BLaER1 (cell line): ENCODE data around the gene NUDT2.
"Not testable (repeated sequence)": the region's sequence is repeated elsewhere in the genome, so short reads cannot be mapped to it uniquely, and the experiment has no call there.

Experiments used
- H3K27ac ChIP-seq: shearing (Covaris generic); formaldehyde crosslinking; 2 replicates; pipeline ENCODE4 v1.8.1; 2022
- H3K27me3 ChIP-seq: shearing (Covaris generic); formaldehyde crosslinking; 2 replicates; pipeline ENCODE4 v1.8.1; 2022
- H3K36me3 ChIP-seq: shearing (Covaris generic); formaldehyde crosslinking; 2 replicates; pipeline ENCODE4 v1.8.1; 2022
- H3K4me1 ChIP-seq: shearing (Covaris generic); formaldehyde crosslinking; 2 replicates; pipeline ENCODE4 v1.8.1; 2022
- H3K4me2 ChIP-seq: shearing (Covaris generic); formaldehyde crosslinking; 2 replicates; pipeline ENCODE4 v1.8.1; 2022
- H3K4me3 ChIP-seq: shearing (Covaris generic); formaldehyde crosslinking; 2 replicates; pipeline ENCODE4 v1.8.1; 2022
- H3K9ac ChIP-seq: shearing (Covaris generic); formaldehyde crosslinking; 2 replicates; pipeline ENCODE4 v1.8.1; 2022
- H3K9me3 ChIP-seq: shearing (Covaris generic); formaldehyde crosslinking; 2 replicates; pipeline ENCODE4 v1.8.1; 2022
- H4K20me1 ChIP-seq: shearing (Covaris generic); formaldehyde crosslinking; 2 replicates; pipeline ENCODE4 v1.8.1; 2022
- Cebpa-rat ChIP-seq: shearing (Covaris generic); IDR thresholded peaks from 2 replicates; pipeline ENCODE4 v1.8.1; 2022

NUDT2 gene

GRCh38 chr9:34346873-34347799 lies 17.8 kb downstream of the NUDT2 start:
- no peaks in the 10 kb centered on the region for H3K4me1 ChIP-seq

GRCh38 chr9:34347800-34348158 lies 18.4 kb downstream of the NUDT2 start:
- Histone ChIP-seq H3K27me3 (no peaks in the 10 kb centered on the region), H3K4me2 (no peak overlapping the region), H4K20me1 (no peaks in the 10 kb centered on the region), H3K4me1 (no peaks in the 10 kb centered on the region), H3K9me3 (no peaks in the 10 kb centered on the region), H3K9ac (no peak overlapping the region), H3K36me3 (peaks cover 20% of the 10 kb centered on the region), H3K4me3 (no peak overlapping the region), H3K27ac (no peak overlapping the region)
- no peak for TF ChIP-seq Cebpa-rat

More at GRCh38 chr9:34346873-34347799, 17.8 kb downstream of the NUDT2 start:
- no peak for TF ChIP-seq Cebpa-rat
- H3K27ac ChIP-seq = no peak overlapping the region
- H3K36me3 ChIP-seq = peaks cover 26% of the 10 kb centered on the region
- no peaks in the 10 kb centered on the region for H4K20me1 ChIP-seq
- no peak overlapping the region for H3K4me2 ChIP-seq
- no peaks in the 10 kb centered on the region for H3K9me3 ChIP-seq
- H3K4me3 ChIP-seq = no peak overlapping the region
- H3K27me3 ChIP-seq = no peaks in the 10 kb centered on the region
- H3K9ac ChIP-seq = no peak overlapping the region

- Histone ChIP-seq H3K9ac (no peak overlapping the region), H3K4me3 (no peak overlapping the region), H4K20me1 (no peaks in the 10 kb centered on the region), H3K9me3 (no peaks in the 10 kb centered on the region), H3K27me3 (no peaks in the 10 kb centered on the region), H3K27ac (no peak overlapping the region), H3K4me1 (no peaks in the 10 kb centered on the region), H3K36me3 (peaks cover 4% of the 10 kb centered on the region; the same call in 1 of the 2 replicates), H3K4me2 (no peak overlapping the region)
- no peak for TF ChIP-seq Cebpa-rat
Observed at GRCh38 chr9:34349324-34349723, 20.0 kb downstream of the NUDT2 start.

- H3K4me3 ChIP-seq, H3K27me3 ChIP-seq, H3K27ac ChIP-seq, H3K4me2 ChIP-seq, H3K36me3 ChIP-seq, H4K20me1 ChIP-seq, H3K4me1 ChIP-seq, H3K9ac ChIP-seq: not testable (repeated sequence)
- peaks cover 14% of the 10 kb centered on the region for H3K9me3 ChIP-seq
Observed at GRCh38 chr9:34352122-34352652, 22.8 kb downstream of the NUDT2 start.

GRCh38 chr9:34352957-34353356 lies 23.6 kb downstream of the NUDT2 start:
- not testable (repeated sequence) for H3K4me1 ChIP-seq, H3K36me3 ChIP-seq, H3K4me3 ChIP-seq, H3K4me2 ChIP-seq, H3K9ac ChIP-seq, H4K20me1 ChIP-seq, H3K27ac ChIP-seq, H3K27me3 ChIP-seq
- H3K9me3 ChIP-seq = peaks cover 14% of the 10 kb centered on the region

- Histone ChIP-seq H3K9me3 (peaks cover 9% of the 10 kb centered on the region), H3K4me2 (no peak overlapping the region), H3K9ac (no peak overlapping the region), H3K27ac (no peak overlapping the region), H3K4me1 (no peaks in the 10 kb centered on the region), H4K20me1 (no peaks in the 10 kb centered on the region), H3K36me3 (peaks cover 4% of the 10 kb centered on the region), H3K27me3 (no peaks in the 10 kb centered on the region), H3K4me3 (no peak overlapping the region)
- no peak for TF ChIP-seq Cebpa-rat
Observed at GRCh38 chr9:34362614-34363214, 33.3 kb downstream of the NUDT2 start.

- no peak for TF ChIP-seq Cebpa-rat
- Histone ChIP-seq H3K9ac (no peak overlapping the region), H4K20me1 (no peaks in the 10 kb centered on the region), H3K4me3 (no peak overlapping the region), H3K27me3 (no peaks in the 10 kb centered on the region), H3K27ac (no peak overlapping the region), H3K36me3 (peaks cover 10% of the 10 kb centered on the region), H3K4me2 (no peak overlapping the region), H3K9me3 (peaks cover 20% of the 10 kb centered on the region), H3K4me1 (no peaks in the 10 kb centered on the region)
Observed at GRCh38 chr9:34363619-34364351, 34.4 kb downstream of the NUDT2 start.

- Histone ChIP-seq H3K9ac (no peak overlapping the region), H3K4me1 (no peaks in the 10 kb centered on the region), H3K27me3 (no peaks in the 10 kb centered on the region), H4K20me1 (no peaks in the 10 kb centered on the region), H3K4me3 (no peak overlapping the region), H3K27ac (no peak overlapping the region), H3K36me3 (peaks cover 18% of the 10 kb centered on the region), H3K4me2 (no peak overlapping the region), H3K9me3 (peaks cover 24% of the 10 kb centered on the region)
- no peak for TF ChIP-seq Cebpa-rat
Observed at GRCh38 chr9:34365282-34365681, 35.9 kb downstream of the NUDT2 start.

GRCh38 chr9:34366365-34366764 lies 37.0 kb downstream of the NUDT2 start:
- Histone ChIP-seq H3K36me3 (peaks cover 29% of the 10 kb centered on the region), H3K4me1 (no peaks in the 10 kb centered on the region), H3K4me2 (no peak overlapping the region), H3K4me3 (no peak overlapping the region), H3K27me3 (no peaks in the 10 kb centered on the region), H3K9ac (no peak overlapping the region), H3K9me3 (peaks cover 35% of the 10 kb centered on the region), H4K20me1 (no peaks in the 10 kb centered on the region), H3K27ac (no peak overlapping the region)
- no peak for TF ChIP-seq Cebpa-rat

GRCh38 chr9:34367751-34368410 lies 38.5 kb downstream of the NUDT2 start:
- H3K9ac ChIP-seq, H3K4me3 ChIP-seq, H3K27me3 ChIP-seq, H3K4me1 ChIP-seq, H3K4me2 ChIP-seq, H4K20me1 ChIP-seq, H3K27ac ChIP-seq: not testable (repeated sequence)
- H3K36me3 ChIP-seq = peaks cover 44% of the 10 kb centered on the region
- peaks cover 49% of the 10 kb centered on the region for H3K9me3 ChIP-seq

- H3K27me3 ChIP-seq, H3K4me3 ChIP-seq, H3K4me1 ChIP-seq, H3K9ac ChIP-seq, H3K27ac ChIP-seq, H4K20me1 ChIP-seq, H3K4me2 ChIP-seq: not testable (repeated sequence)
- Histone ChIP-seq H3K9me3 (peaks cover 49% of the 10 kb centered on the region), H3K36me3 (peaks cover 45% of the 10 kb centered on the region)
Observed at GRCh38 chr9:34368796-34369195, 39.4 kb downstream of the NUDT2 start.
